GM13977 (cell line): ENCODE data around the gene TOR3A.

Source experiments
- DNase-seq: peaks from one replicate; pipeline ENCODE4 v3.0.0; 2012; ENCODE audit warnings: low spot score
- CTCF ChIP-seq: IDR thresholded peaks from 2 replicates; pipeline ENCODE4 v1.5.1; 2012; ENCODE audit warnings: mild to moderate bottlenecking, control low read depth; ENCODE audit not compliant: insufficient read depth; ENCODE audit errors: extremely low read depth, missing control alignments
- in situ Hi-C: fragments of 300-500 bp; cut with MboI; formaldehyde crosslinking; loops from one replicate; pipeline ENCODE4 v1.12.0; 2022; ENCODE audit warnings: low sequenced_read_pairs, low pct_unique_long_range_greater_than_20kb, mixed read lengths, inconsistent platforms; ENCODE audit not compliant: unreplicated experiment

The TOR3A gene

GRCh38 chr1:179104611-179105250 is 22.9 kb downstream of the TOR3A start:
- in situ Hi-C loops: no loop called here
- no peak for DNase-seq
- no peak for TF ChIP-seq CTCF

GRCh38 chr1:179105393-179105792 is 23.5 kb downstream of the TOR3A start:
- TF ChIP-seq CTCF: peak; percentile 24
- DNase-seq: no peak
- in situ Hi-C loops: no loop called here

- in situ Hi-C loops: no loop called here
- no peak for DNase-seq
- no peak for TF ChIP-seq CTCF
Measured at GRCh38 chr1:179107706-179108629, 26.1 kb downstream of the TOR3A start.

GRCh38 chr1:179108644-179109043 is 26.8 kb downstream of the TOR3A start:
- in situ Hi-C loops: no loop called here
- no peak for TF ChIP-seq CTCF
- DNase-seq: no peak

GRCh38 chr1:179115181-179115580 is 33.3 kb downstream of the TOR3A start:
- in situ Hi-C loops: no loop called here
- DNase-seq: no peak
- TF ChIP-seq CTCF: no peak

GRCh38 chr1:179119513-179119912 is 37.6 kb downstream of the TOR3A start:
- no peak for TF ChIP-seq CTCF
- DNase-seq: no peak
- in situ Hi-C loops: no loop called here
